Tibial artery (tissue), 4 donors: ENCODE data around the gene THSD4.

ENCODE experiments used
- DNase-seq, 2 donors: peaks; one replicate each; pipeline ENCODE4 v3.0.0-alpha.2; 2019
- H3K27ac ChIP-seq, 2 donors: fragments of 200-600 bp; sonication (generic) in 1 of 2; 1 replicate in 1 of 2; 2 replicates in 1 of 2; pipeline ENCODE4 v1.5.1; 2018 to 2019; ENCODE audit warnings: mild to moderate bottlenecking in 1 of 2
- H3K27me3 ChIP-seq, 2 donors: fragments of 200-600 bp; sonication (generic) in 1 of 2; one replicate each; pipeline versions ENCODE4 v1.5.1 to v1.6.0; 2016 to 2019
- H3K36me3 ChIP-seq, 3 donors: fragments of 200-600 bp; sonication (generic) in 2 of 3; one replicate each; pipeline ENCODE4 v1.5.1; 2016 to 2019; ENCODE audit warnings: mild to moderate bottlenecking in 2 of 3
- H3K4me1 ChIP-seq, 4 donors: fragments of 200-600 bp; sonication (generic) in 2 of 4; 1 replicate in 3 of 4; 2 replicates in 1 of 4; pipeline ENCODE4 v1.5.1; 2016 to 2019
- H3K4me3 ChIP-seq, 2 donors: fragments of 200-600 bp; sonication (generic) in 1 of 2; 1 replicate in 1 of 2; 2 replicates in 1 of 2; pipeline ENCODE4 v1.5.1; 2018 to 2019; ENCODE audit warnings: mild to moderate bottlenecking in 2 of 2
- H3K9me3 ChIP-seq, 3 donors: fragments of 200-600 bp; sonication (generic) in 1 of 3; one replicate each; pipeline ENCODE4 v1.5.1; 2016 to 2019
- intact Hi-C: fragments of 100-400 bp; cut with DNase I; formaldehyde crosslinking; loops from one replicate; pipeline ENCODE4 v1.15.0; 2023; ENCODE audit warnings: low total_unique reads
- TF ChIP-seq, protein P1 (sequence below), 2 experiments: fragments of 200-600 bp in 1 of 2; fragments of 450-650 bp in 1 of 2; IDR thresholded peaks; one replicate each; pipeline ENCODE4 v1.5.1; 2017 to 2019; ENCODE audit warnings: antibody characterized with exemption in 2 of 2, mild to moderate bottlenecking in 1 of 2, moderate library complexity in 1 of 2

THSD4 gene

DNA sequence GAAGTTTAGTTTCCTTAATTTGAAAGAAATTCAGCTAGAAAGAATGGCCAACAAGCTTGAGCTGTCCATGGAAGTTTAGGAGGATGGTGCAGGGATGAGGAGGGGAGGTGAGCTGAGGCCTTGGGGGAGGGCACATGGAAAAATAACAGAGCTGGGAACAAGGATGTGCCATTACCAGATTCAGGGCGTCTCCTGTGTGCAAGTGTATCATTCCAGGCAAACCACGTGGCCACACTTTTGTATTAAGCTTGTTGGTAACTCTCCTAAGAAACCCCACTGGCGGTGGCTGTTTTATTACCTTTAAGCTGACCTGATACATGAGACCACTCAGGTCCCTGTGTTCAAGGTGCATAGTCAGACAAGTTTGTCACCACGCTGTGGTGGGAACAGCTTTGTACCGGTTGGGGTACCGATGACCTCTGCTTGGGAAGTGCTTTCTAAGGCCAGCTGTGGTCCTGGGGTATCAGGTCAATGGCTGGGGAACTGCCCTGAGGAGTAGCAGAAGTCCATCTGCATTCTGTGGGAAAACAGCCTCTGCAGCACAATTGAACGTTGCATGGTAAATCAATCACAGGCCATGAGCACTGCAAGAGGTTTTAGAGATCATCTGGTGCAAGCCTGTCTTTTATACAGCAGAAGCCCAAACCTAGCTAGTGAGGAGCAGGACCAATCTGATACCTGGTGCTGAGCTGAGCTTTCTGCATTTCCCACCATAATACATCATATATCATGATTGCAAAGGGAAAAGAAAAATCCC lies 235.5 kb downstream of the THSD4 start:
- H3K4me3 ChIP-seq = no peak overlapping the region
- DNase-seq = no peak
- intact Hi-C loops = no loop called here
- H3K27ac ChIP-seq = no peak overlapping the region
- no peaks in the 10 kb centered on the region for H3K36me3 ChIP-seq
- H3K9me3 ChIP-seq = no peaks in the 10 kb centered on the region
- TF ChIP-seq, protein P1, sequence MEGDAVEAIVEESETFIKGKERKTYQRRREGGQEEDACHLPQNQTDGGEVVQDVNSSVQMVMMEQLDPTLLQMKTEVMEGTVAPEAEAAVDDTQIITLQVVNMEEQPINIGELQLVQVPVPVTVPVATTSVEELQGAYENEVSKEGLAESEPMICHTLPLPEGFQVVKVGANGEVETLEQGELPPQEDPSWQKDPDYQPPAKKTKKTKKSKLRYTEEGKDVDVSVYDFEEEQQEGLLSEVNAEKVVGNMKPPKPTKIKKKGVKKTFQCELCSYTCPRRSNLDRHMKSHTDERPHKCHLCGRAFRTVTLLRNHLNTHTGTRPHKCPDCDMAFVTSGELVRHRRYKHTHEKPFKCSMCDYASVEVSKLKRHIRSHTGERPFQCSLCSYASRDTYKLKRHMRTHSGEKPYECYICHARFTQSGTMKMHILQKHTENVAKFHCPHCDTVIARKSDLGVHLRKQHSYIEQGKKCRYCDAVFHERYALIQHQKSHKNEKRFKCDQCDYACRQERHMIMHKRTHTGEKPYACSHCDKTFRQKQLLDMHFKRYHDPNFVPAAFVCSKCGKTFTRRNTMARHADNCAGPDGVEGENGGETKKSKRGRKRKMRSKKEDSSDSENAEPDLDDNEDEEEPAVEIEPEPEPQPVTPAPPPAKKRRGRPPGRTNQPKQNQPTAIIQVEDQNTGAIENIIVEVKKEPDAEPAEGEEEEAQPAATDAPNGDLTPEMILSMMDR (IDR thresholded peaks at IDR 0.05) = no peak
- H3K27me3 ChIP-seq = no peaks in the 10 kb centered on the region
- no peaks in the 10 kb centered on the region for H3K4me1 ChIP-seq

DNA sequence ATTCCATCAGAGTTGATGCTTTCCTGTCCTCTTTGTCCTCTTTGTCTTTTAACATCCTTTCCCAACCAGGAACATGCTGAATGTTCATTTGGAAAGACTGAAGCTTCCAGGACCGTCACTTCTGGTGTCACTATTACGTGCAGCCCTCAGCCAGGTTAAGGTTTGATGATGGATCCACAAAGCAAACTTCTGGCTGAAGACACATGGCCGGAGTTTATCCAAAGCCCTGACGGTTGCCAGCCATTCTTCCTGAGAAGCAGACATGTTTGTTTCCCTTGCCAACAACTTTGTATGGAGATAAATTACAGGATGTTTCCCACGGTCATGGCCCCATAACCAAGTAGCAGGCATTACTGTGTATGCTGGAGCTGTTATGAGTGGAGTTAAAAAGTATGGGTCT lies 236.9 kb downstream of the THSD4 start:
- Histone ChIP-seq H3K4me1 (peaks cover 0 to 6% (median 3%) of the 10 kb centered on the region in 4 donors), H3K27ac (no peak overlapping the region), H3K36me3 (no peaks in the 10 kb centered on the region), H3K9me3 (no peaks in the 10 kb centered on the region), H3K4me3 (no peak overlapping the region), H3K27me3 (no peaks in the 10 kb centered on the region)
- intact Hi-C loops = no loop called here
- no peak for DNase-seq
- TF ChIP-seq, protein P1 (IDR thresholded peaks at IDR 0.05) = no peak

DNA sequence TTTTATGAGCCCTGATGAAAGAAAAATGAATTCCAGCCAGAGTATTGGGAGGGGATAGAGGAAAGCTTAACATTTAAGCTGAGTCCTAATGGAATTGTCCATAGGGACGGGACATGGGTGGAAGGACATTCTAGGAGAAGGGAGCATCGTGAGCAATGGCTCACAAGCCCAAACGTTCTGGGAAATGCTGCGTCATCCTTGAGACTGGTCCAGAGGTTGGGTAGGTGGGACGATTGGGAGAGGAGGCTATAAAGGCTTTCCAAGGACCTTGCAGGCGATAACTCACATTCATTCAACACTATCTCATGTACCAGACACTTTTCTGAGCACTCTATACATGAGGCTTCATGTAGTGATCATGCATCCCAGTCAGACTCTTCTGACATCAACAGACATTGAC lies 237.5 kb downstream of the THSD4 start:
- no peaks in the 10 kb centered on the region for H3K27me3 ChIP-seq
- H3K36me3 ChIP-seq = no peaks in the 10 kb centered on the region
- H3K4me3 ChIP-seq = no peak overlapping the region
- peaks cover 0 to 13% (median 9%) of the 10 kb centered on the region in 4 donors for H3K4me1 ChIP-seq
- TF ChIP-seq, protein P1 (IDR thresholded peaks at IDR 0.05) = no peak
- intact Hi-C loops = no loop called here
- DNase-seq = no peak
- no peak overlapping the region for H3K27ac ChIP-seq
- no peaks in the 10 kb centered on the region for H3K9me3 ChIP-seq

DNA sequence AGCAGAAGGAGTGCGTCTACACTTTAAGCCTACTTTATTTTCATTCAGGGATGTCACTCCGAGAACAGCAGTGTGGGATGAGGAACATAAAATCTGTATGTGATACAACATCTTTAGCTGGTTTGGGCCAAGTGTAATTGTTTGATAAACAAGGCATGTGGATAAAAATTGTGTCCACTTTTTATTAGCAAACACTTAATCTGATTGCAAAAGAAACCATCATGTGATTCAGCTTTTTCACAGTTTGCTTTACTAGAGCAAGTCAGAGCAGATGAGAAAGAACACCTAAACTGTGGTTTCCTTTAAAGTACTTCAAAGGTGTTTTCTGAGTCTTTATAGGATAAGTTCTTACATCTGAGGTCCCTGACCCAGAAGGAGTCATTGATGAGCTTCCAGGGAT lies 237.9 kb downstream of the THSD4 start:
- peaks cover 0 to 15% (median 10%) of the 10 kb centered on the region in 4 donors for H3K4me1 ChIP-seq
- H3K27ac ChIP-seq = no peak overlapping the region
- no peaks in the 10 kb centered on the region for H3K9me3 ChIP-seq
- H3K27me3 ChIP-seq = no peaks in the 10 kb centered on the region
- no peak overlapping the region for H3K4me3 ChIP-seq
- H3K36me3 ChIP-seq = no peaks in the 10 kb centered on the region
- DNase-seq = no peak
- intact Hi-C loops = no loop called here
- TF ChIP-seq, protein P1 (IDR thresholded peaks at IDR 0.05) = no peak

DNA sequence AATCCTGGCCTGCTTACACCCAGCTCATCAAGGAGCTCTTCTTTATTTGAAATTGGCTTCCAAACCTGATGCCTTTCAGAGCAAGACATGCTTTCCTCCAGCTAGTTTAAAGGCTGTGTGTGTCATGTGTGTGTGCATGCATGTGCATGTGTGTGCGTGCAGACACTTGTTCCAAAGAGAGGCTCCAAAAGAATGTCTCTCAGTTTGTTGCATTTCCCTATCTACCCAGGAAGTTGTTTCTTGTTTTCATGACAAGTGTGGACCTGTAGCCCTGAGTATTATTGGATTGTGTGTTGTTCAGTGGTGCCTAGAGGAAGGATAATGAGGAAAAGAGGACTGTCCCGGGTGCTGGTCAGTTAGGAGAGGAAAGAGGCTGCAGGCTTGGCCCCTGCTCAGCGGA lies 240.0 kb downstream of the THSD4 start:
- no peaks in the 10 kb centered on the region for H3K27me3 ChIP-seq
- no peak for DNase-seq
- H3K4me3 ChIP-seq = no peak overlapping the region
- intact Hi-C loops = no loop called here
- TF ChIP-seq, protein P1 (IDR thresholded peaks at IDR 0.05) = no peak
- no peak overlapping the region for H3K27ac ChIP-seq
- peaks cover 0 to 15% (median 10%) of the 10 kb centered on the region in 4 donors for H3K4me1 ChIP-seq
- H3K9me3 ChIP-seq = no peaks in the 10 kb centered on the region
- H3K36me3 ChIP-seq = no peaks in the 10 kb centered on the region
